Tibial artery (tissue), 4 donors: ENCODE data around the gene TRIML2.
"Not testable (repeated sequence)": the region's sequence is repeated elsewhere in the genome, so short reads cannot be mapped to it uniquely, and the experiment has no call there.

Source experiments
- DNase-seq, 2 donors: peaks; one replicate each; pipeline ENCODE4 v3.0.0-alpha.2; 2019
- H3K27ac ChIP-seq, 2 donors: fragments of 200-600 bp; sonication (generic) in 1 of 2; 1 replicate in 1 of 2; 2 replicates in 1 of 2; pipeline ENCODE4 v1.5.1; 2018 to 2019; ENCODE audit warnings: mild to moderate bottlenecking in 1 of 2
- H3K27me3 ChIP-seq, 2 donors: fragments of 200-600 bp; sonication (generic) in 1 of 2; one replicate each; pipeline versions ENCODE4 v1.5.1 to v1.6.0; 2016 to 2019
- H3K36me3 ChIP-seq, 3 donors: fragments of 200-600 bp; sonication (generic) in 2 of 3; one replicate each; pipeline ENCODE4 v1.5.1; 2016 to 2019; ENCODE audit warnings: mild to moderate bottlenecking in 2 of 3
- H3K4me1 ChIP-seq, 4 donors: fragments of 200-600 bp; sonication (generic) in 2 of 4; 1 replicate in 3 of 4; 2 replicates in 1 of 4; pipeline ENCODE4 v1.5.1; 2016 to 2019
- H3K4me3 ChIP-seq, 2 donors: fragments of 200-600 bp; sonication (generic) in 1 of 2; 1 replicate in 1 of 2; 2 replicates in 1 of 2; pipeline ENCODE4 v1.5.1; 2018 to 2019; ENCODE audit warnings: mild to moderate bottlenecking in 2 of 2
- H3K9me3 ChIP-seq, 3 donors: fragments of 200-600 bp; sonication (generic) in 1 of 3; one replicate each; pipeline ENCODE4 v1.5.1; 2016 to 2019
- intact Hi-C: fragments of 100-400 bp; cut with DNase I; formaldehyde crosslinking; loops from one replicate; pipeline ENCODE4 v1.15.0; 2023; ENCODE audit warnings: low total_unique reads
- TF ChIP-seq, protein P1 (sequence below), 2 experiments: fragments of 200-600 bp in 1 of 2; fragments of 450-650 bp in 1 of 2; IDR thresholded peaks; one replicate each; pipeline ENCODE4 v1.5.1; 2017 to 2019; ENCODE audit warnings: antibody characterized with exemption in 2 of 2, mild to moderate bottlenecking in 1 of 2, moderate library complexity in 1 of 2

The TRIML2 gene

DNA sequence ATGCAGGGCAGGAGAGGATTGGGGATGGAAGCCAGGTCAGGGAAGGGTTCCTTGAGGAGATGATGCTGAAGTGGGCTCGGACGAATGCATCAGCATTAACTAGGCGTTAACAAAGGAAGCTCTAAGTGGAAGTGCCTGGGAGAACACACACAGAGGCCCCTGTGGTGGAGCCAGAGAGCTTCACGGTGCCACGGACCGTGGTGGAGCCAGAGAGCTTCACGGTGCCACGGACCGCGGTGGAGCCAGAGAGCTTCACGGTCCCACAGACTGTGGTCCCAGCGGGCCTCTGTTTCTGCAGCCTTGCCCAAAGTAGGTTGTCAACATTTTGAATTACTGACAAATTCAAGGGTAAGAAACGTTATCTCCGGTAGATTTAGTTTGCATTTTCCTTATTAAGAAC lies 48.3 kb downstream of the TRIML2 start:
- no peaks in the 10 kb centered on the region for H3K4me1 ChIP-seq
- TF ChIP-seq, protein P1, sequence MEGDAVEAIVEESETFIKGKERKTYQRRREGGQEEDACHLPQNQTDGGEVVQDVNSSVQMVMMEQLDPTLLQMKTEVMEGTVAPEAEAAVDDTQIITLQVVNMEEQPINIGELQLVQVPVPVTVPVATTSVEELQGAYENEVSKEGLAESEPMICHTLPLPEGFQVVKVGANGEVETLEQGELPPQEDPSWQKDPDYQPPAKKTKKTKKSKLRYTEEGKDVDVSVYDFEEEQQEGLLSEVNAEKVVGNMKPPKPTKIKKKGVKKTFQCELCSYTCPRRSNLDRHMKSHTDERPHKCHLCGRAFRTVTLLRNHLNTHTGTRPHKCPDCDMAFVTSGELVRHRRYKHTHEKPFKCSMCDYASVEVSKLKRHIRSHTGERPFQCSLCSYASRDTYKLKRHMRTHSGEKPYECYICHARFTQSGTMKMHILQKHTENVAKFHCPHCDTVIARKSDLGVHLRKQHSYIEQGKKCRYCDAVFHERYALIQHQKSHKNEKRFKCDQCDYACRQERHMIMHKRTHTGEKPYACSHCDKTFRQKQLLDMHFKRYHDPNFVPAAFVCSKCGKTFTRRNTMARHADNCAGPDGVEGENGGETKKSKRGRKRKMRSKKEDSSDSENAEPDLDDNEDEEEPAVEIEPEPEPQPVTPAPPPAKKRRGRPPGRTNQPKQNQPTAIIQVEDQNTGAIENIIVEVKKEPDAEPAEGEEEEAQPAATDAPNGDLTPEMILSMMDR (IDR thresholded peaks at IDR 0.05) = no peak
- DNase-seq = no peak
- intact Hi-C loops = no loop called here
- H3K27ac ChIP-seq = no peak overlapping the region
- no peaks in the 10 kb centered on the region for H3K27me3 ChIP-seq
- no peaks in the 10 kb centered on the region for H3K36me3 ChIP-seq
- H3K4me3 ChIP-seq = no peak overlapping the region
- no peaks in the 10 kb centered on the region for H3K9me3 ChIP-seq

DNA sequence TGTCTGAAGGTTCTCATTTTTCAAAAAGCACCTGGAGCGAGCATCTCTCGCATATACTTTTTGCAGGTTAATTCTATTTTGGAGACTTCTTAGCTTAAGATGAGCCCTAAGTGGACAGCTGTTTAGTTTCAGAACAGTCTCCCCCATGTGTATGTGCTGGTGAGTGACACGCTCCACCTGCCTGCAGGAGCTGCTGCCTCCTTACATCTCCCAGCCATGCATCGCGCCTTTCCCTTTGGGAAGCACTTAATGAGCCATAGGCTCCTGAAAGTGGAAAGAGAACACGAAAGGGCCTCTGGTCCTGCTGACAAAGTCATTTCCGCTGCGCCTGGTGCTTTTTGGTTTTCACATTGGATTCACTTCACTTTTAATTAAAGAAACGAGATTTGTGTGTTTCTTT lies 56.1 kb downstream of the TRIML2 start:
- TF ChIP-seq, protein P1 (IDR thresholded peaks at IDR 0.05) = no peak
- intact Hi-C loops = no loop called here
- Histone ChIP-seq H3K36me3 (no peaks in the 10 kb centered on the region), H3K27ac (no peak overlapping the region), H3K4me1 (no peaks in the 10 kb centered on the region), H3K4me3 (no peak overlapping the region), H3K9me3 (no peaks in the 10 kb centered on the region), H3K27me3 (no peaks in the 10 kb centered on the region)
- DNase-seq = no peak

DNA sequence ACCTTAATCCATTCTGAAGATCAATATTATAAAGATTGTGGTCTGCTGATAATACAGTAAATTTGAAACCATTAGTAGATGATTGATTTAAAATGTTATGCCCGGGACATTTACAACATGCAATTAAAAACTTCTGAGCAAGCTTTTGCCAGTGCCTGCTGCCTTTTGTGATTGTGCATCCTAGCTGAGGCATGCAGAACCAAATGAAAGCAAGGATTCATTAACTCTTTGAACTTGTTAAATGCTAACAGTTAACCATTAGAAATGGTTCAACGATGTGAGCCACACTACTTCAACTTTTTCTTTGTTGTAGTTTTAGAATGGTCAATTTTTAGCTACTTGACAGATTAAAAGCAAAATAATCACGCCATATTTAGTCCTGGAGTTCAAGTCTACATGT lies 62.7 kb downstream of the TRIML2 start:
- DNase-seq = no peak
- Histone ChIP-seq H3K36me3 (no peaks in the 10 kb centered on the region), H3K4me3 (no peak overlapping the region), H3K4me1 (no peaks in the 10 kb centered on the region), H3K9me3 (no peaks in the 10 kb centered on the region), H3K27ac (no peak overlapping the region), H3K27me3 (no peaks in the 10 kb centered on the region)
- intact Hi-C loops = no loop called here
- TF ChIP-seq, protein P1 (IDR thresholded peaks at IDR 0.05) = no peak

DNA sequence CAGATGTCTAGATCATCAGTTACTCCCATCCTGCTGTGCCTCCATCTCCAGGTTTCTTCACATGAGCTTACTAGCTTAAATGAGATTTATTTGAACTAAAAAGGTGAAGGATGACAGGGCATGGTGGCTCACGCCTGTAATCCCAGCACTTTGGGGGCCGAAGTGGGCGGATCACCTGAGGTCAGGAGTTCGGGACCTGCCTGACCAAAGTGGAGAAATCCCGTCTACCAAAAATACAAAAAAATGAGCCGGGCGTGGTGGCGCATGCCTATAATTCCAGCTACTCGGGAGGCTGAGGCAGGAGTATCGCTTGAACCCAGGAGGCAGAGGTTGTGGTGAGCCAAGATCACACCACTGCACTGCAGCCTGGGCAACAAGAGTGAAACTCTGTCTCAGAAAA lies 63.9 kb downstream of the TRIML2 start:
- H3K4me1 ChIP-seq, H3K27me3 ChIP-seq, H3K27ac ChIP-seq, H3K36me3 ChIP-seq, intact Hi-C loops, H3K9me3 ChIP-seq, DNase-seq, H3K4me3 ChIP-seq: not testable (repeated sequence)

DNA sequence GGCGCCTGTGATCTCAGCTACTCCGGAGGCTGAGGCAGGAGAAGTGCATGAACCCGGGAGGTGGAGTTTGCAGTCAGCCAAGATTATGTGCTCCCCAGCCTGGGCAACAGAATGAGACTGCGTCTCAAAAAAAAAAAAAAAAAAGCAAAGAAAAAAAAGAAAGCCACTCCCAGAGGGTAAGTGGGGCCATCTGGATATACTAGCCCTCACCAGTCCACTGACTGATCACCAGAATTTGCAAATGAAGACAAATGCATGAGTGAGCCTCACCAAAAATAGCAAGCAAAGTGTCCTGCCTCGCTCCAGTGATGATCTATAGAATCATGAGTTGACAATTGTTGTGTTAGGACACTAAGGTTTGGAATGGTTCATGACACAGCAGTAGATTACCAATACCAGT lies 66.2 kb downstream of the TRIML2 start:
- Histone ChIP-seq H3K36me3 (no peaks in the 10 kb centered on the region), H3K9me3 (no peaks in the 10 kb centered on the region), H3K27me3 (no peaks in the 10 kb centered on the region), H3K4me3 (no peak overlapping the region), H3K27ac (no peak overlapping the region), H3K4me1 (no peaks in the 10 kb centered on the region)
- intact Hi-C loops = no loop called here
- TF ChIP-seq, protein P1 (IDR thresholded peaks at IDR 0.05) = no peak
- DNase-seq = no peak

DNA sequence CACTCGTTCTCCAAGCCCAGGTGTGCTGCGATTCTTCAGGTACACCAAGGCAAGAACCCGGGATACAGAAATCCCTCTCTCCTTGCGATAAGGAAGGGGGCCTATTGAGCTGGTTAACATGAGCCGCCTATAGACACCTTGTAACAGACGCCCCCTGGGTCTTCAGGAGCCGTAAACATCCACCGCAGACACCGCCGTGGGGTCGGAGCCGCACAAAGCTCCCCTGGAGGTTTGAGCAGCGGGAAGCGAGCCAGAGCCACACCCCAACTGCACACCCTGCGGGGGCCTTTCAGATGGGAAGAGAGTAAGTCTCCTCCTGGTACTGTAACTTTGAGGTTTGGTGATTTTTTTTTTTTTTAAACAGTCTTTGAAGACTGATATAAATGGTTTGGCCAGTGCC lies 67.2 kb downstream of the TRIML2 start:
- Histone ChIP-seq H3K36me3 (no peaks in the 10 kb centered on the region), H3K9me3 (no peaks in the 10 kb centered on the region), H3K4me1 (peaks cover 0 to 4% (median 0%) of the 10 kb centered on the region in 4 donors), H3K27ac (no peak overlapping the region), H3K27me3 (no peaks in the 10 kb centered on the region), H3K4me3 (no peak overlapping the region)
- intact Hi-C loops = no loop called here
- no peak for DNase-seq
- TF ChIP-seq, protein P1 (IDR thresholded peaks at IDR 0.05) = no peak
